Subcutaneous adipose tissue (tissue), 4 donors: ENCODE data around the gene CCDC149. TPM values are rescaled to one million over a fixed set of nuclear protein-coding genes. Genes with fewer than 3 reads are reported as not detected.

Source experiments
- total RNA-seq, 4 donors: library from RNA; depleted of rRNA; stranded (reverse); fragments of >200 nt; gene quantifications; one replicate each; pipeline ENCODE4 v1.1.0, GENCODE V29; 2016
- TF ChIP-seq, protein P1 (sequence below): fragments of 450-650 bp; IDR thresholded peaks from one replicate; pipeline ENCODE4 v1.5.1; 2016; ENCODE audit warnings: low read depth, mild to moderate bottlenecking, control low read depth, antibody characterized with exemption, moderate library complexity

The CCDC149 gene
- total RNA-seq, 4 donors from 2014 or later = 15.5 to 20.3 (median 18.0) TPM

DNA sequence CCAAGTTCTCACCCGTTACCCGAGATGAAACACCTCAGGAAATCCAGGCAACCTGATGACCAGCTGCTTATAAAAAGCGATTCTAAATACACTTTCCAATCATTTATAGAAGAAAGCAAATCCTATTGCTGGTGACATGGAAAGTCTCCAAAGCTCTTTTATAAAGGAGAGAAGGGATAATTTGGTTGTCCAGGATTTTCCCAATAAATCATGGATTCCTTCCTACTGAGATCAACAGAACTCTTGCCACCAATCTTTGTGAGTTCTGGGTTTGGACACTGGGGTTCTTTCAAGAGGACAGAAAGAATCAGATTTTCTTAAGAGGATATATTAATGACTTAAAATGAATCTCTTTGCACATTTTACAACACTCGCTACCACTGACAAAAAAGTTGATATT, 142.2 kb downstream of the CCDC149 start:
- TF ChIP-seq, protein P1, sequence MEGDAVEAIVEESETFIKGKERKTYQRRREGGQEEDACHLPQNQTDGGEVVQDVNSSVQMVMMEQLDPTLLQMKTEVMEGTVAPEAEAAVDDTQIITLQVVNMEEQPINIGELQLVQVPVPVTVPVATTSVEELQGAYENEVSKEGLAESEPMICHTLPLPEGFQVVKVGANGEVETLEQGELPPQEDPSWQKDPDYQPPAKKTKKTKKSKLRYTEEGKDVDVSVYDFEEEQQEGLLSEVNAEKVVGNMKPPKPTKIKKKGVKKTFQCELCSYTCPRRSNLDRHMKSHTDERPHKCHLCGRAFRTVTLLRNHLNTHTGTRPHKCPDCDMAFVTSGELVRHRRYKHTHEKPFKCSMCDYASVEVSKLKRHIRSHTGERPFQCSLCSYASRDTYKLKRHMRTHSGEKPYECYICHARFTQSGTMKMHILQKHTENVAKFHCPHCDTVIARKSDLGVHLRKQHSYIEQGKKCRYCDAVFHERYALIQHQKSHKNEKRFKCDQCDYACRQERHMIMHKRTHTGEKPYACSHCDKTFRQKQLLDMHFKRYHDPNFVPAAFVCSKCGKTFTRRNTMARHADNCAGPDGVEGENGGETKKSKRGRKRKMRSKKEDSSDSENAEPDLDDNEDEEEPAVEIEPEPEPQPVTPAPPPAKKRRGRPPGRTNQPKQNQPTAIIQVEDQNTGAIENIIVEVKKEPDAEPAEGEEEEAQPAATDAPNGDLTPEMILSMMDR = no peak

DNA sequence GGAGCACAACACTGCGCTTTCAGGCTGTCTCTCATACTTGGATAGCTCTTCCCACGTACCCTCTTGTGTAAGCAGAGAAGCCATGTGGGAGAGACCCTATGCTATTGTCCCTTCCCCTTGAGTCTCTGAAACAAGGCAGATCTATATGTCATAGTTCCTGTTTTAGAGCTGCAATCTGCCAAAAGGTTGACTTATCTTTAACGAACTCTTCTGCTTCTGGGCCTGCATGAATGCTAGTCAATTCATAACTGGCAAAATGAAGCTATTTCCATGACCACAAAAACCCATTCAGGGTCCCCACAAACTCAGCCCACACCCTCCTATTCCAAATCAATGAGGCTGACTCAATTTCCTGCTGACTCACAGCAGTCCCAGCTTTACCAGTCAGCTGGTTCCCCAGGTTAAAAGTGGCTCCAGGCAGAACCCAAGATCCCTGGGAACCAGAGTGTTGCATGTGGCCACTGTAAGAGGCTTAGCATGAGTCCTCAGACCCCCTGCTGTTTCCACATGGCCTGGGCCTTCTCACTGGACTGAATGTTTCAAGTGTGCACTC, 142.7 kb downstream of the CCDC149 start:
- TF ChIP-seq, protein P1 = no peak

- TF ChIP-seq, protein P1 = no peak
These were observed 143.3 kb downstream of the CCDC149 start for GRCh38 chr4:24769571-24769970.

DNA sequence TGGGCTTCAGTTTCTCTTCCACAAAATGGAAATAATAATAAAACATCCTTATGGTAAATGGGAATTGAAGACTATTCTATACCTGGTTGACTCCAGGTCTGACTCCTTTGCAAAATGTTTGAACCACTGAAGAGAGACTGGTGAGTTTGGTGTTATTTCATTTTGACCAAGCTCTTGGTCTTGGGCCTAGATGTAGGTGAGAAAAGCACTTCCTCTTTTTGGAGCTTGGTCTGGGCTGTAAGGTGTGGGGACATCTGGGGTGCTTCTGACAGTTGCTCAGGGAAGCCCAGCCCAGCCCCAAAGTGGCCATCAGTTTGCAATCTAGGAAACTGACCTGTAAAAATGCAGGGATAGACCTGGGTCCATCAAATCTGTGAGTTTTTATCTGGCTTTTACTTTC, 144.2 kb downstream of the CCDC149 start:
- TF ChIP-seq, protein P1 = no peak

DNA sequence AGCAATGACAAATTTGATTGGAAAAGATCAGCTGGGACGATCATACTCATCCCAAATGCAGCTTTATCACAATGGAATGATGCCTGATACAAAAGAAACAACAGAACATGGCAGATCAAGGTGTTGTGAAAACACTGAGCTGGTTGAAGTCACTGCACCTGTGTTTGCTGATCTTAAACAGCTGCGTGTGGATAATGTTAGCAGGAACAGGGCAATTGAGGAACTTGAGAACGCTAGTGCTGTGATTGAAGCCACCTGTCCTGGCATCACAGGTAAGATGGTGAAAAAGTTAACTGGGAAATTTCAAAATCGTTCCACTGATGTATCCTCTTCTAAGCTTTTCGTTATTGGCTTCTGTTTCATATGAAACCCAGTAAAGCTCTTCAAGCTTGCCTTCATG, 144.8 kb downstream of the CCDC149 start:
- TF ChIP-seq, protein P1 = no peak

DNA sequence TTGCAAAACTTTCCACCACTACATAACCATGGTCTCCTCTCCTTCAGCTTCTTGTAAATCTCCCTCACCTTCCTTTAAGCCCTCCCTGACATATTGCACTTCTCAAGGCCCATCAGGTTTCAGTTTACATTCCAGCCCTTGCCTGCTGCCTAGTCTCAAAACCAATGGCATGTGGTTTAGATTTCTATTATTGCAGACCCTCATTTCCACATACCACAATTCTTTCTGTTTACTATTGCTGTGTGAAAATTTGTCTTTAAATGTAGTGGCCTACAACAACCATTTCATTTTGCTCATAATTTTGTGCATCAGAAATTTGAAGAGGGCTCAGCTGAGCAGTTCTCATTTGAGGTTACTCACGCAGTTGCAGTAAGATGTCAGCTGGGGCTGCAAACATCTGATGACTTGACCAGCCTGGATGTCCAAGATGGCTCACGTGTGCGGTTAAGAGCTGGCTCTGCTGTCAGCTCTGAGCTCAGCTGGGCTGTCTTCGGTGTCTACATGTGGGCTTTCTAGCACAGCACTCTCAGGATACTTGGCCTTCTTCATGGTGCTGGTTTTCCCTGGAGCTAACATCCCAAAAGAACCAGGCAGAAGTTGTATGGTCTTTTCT, 147.4 kb downstream of the CCDC149 start:
- TF ChIP-seq, protein P1 = no peak

GRCh38 chr4:24764345-24764744, 148.5 kb downstream of the CCDC149 start:
- TF ChIP-seq, protein P1 = no peak
